Activated CD4-positive, alpha-beta T cell treated with anti-CD3 and anti-CD28 coated beads for 4 hours (primary cell): ENCODE measurements around the gene TM7SF3.

ENCODE experiments used
- DNase-seq, 2 donors: peaks; one replicate each; pipeline ENCODE4 v3.0.0-alpha.2; 2020

The TM7SF3 gene

DNA sequence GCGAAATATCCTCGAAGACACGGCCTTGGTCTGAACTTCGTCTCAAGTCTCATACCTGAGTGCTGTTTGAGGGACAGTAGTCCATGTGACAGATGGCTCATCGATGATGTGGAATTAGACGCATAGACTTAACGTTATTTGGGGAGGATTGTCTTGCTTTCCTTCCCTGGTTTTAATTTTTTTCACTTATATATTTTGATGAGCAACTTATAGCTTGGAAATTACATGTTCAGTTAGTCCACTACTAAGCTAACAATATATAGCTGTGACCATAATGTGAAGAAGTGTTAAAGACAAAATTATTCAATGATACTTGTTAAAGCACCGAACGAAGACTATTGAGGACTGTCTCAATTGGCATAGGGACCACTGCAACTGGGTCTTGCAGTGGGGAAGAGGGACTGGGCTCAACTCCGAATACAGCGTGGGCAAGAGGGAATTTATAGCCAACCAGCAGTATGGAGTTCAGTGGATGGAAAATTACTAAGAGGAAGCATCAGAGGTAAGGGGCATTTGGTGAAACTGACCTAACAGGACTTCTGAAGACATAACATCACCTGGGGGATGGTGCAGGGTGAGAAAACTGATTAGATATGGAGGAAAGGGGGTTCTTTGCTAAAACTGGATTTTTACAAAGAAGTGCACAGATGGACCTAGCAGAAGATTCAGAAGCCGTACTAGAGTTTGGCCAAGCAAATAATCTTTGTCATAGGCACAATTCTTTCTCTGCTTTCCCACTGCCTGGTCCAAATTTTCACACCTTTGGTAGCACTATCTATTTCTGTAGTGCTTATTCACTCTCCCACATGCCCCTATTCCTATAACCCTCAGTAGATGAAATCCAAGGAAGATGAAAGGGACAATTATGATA lies 910 bp upstream of the TM7SF3 start:
- no peak for DNase-seq

DNA sequence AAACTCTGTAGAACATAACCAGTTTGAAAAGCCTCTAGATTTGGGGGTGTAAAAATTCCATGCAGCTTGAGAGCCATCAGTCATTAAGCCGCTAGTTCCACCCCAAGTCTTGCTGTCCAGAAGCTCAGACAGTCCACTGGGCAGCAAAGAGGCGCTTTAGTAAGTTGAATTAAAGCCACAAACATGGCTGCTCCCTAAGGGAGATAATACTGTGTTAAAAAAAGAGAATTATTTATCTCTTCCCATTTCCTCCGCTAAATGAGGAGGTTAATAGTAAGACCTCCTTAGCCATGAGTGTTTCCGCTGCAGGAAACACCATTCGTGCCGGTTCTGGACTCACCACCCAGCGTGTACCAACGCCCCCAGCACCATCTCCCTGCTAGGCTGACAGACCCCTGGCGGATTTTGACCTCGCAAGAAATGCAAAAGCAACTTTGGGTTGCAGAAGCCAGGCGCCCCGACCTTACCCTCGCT lies 536 bp downstream of the TM7SF3 start:
- DNase-seq = no peak

DNA sequence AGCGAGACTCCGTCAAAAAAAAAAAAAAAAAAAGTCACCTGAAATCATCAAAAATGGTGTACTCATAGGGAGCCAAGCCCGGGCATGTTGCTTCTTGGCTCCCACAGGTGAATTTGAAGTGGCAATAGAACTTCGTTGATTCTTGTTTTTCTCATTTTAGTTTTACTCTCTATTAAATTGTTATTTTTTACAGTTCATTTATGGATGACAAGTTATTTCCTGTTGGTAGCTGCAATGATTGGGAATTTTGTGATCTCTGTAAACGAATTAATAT lies 1.3 kb downstream of the TM7SF3 start:
- no peak for DNase-seq

DNA sequence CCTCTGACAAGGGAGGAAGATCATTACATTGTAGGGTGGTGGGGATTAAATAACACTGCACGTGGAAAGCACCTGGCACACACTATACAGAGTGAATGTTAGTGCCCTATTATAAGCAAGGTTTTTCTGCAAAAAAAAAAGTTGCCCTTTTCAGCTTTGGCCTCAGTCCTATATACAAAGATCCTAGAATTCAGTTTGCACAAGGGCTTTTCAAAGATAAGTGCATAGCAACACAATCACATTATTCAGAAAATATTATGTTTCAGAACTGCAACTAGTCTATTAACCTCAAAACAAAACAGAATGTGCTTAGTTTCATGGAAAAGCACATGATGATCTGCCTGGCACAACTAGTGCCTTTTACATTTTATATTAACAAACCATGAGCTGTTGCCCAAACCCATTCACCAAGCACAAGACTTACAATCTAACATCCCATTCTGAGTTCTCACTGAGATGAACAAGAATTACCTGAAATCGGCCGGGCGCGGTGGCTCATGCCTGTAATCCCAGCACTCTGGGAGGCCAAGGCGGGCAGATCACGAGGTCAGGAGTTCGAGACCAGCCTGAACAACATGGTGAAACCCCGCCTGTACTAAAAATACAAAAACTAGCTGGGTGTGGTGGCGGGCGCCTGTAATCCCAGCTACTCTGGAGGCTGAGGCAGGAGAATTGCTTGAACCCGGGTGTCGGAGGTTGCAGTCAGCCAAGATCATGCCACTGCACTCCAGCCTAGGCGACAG lies 1.8 kb downstream of the TM7SF3 start:
- no peak for DNase-seq

- no peak for DNase-seq
These were observed 4.3 kb downstream of the TM7SF3 start for GRCh38 chr12:27009881-27010301.

GRCh38 chr12:27008081-27008480 lies 6.1 kb downstream of the TM7SF3 start:
- DNase-seq = no peak

DNA sequence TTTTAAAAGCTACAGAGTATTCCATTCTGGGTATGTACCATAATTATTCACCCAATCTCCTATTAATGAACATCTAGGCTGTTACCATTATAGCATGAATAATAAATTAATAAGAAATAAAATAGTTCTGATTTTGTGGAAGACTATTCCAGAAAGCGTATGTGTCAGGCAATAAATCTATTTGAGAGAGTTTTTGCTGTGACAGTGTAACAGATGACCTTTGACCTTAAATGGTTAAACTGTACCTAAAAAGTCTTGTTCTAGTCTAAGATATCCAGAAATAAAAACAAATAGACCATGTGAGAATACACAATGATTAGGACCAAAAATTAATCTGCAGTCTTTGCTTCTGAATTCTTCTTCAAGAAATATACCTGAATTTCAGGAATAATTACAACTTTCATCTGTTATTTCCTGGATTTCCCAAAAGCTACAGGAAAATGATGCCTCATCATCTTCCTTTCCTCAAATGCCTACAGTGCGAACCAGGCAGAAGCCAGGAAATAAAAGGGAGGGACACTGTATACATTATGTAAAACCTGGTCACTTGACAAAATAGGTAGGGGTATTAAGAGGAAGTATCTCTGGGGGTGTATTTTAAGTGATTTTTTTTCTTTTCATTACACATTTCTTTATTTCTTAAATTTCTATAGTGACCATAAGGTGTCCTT lies 7.3 kb downstream of the TM7SF3 start:
- DNase-seq = no peak

GRCh38 chr12:27005495-27005894 lies 8.7 kb downstream of the TM7SF3 start:
- no peak for DNase-seq

DNA sequence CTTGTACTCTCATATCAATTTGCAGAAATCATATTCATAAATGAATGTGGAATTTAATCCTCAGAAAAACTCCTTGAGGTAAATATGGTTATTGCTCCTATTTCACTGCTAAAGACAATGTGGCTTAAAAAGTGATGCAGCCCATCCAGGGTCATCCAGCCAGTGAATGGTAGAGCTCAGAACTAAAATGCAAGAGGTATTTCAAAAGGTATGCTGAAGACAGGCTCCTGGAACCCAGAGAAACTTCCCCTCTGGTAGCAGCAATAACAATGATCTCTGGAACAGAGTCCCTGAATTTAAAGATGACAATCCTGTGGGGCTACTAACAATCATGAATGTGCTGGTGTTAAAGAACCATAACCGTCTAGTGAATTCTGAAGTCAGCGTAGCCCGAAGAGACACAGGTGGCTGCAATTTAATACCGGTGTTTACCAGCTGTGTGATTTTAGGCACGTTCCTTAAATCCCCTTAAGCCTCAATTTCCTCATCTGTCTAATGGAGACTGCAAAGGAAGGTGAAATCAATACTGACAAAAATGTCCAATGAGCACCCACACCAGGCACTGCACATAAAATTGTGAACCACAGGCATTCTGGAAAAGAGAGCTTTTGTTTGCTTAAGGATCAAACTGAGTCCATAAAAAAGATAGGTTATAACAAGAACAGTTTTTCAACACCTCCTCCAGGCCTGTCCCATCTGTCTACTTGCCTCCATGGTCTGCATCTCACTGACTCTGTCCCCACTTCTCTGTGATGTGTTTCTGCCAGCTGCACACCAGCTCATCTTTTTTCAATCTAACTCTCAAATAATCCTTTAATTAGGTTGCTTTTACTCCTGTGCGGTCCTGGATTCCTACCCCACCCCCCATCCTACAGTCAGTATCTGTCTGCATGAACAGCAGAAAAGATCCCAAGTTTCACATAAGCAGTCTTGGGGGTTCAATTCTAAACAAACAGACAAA lies 10.5 kb downstream of the TM7SF3 start:
- no peak for DNase-seq

GRCh38 chr12:27002141-27002540 lies 12.0 kb downstream of the TM7SF3 start:
- no peak for DNase-seq

GRCh38 chr12:27001663-27002062 lies 12.5 kb downstream of the TM7SF3 start:
- no peak for DNase-seq

DNA sequence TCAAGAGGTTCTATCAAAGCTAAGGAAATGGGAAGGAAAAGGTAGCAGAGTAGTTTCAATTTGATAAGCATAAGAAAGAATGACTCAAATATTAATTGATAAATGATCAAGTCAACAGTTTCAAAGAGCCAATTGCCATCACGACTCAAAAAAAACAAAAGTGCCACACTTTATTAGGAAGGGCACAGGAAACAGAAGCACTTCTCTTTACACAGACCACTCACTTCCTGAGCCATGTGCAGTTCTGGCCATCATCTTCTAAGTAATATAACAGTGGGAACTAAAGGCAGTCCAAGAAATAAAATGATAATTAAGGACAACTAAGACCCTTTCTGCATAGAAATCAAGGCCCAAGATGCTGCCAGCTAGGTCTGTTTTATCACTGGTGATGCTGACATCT lies 13.2 kb downstream of the TM7SF3 start:
- DNase-seq = no peak

GRCh38 chr12:26997003-26997402 lies 17.2 kb downstream of the TM7SF3 start:
- no peak for DNase-seq

DNA sequence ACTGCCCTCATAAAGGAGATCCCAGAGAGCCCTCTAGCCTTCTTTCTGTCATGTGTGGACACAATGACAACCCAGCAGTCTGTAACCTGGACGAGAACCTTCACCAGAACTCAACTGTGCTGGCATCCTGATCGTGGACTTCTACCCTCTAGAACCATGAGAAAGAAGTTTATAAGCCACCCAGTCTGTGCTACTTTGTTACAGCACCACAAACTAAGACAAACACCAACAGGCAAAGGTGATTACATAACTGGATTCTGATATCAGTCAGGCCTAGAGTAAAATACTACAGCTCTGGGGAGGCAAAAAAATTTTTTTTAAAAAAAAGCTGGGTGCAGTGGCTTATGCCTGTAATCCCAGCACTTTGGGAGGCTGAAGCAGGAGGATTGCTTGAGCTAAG lies 18.5 kb downstream of the TM7SF3 start:
- DNase-seq = no peak

DNA sequence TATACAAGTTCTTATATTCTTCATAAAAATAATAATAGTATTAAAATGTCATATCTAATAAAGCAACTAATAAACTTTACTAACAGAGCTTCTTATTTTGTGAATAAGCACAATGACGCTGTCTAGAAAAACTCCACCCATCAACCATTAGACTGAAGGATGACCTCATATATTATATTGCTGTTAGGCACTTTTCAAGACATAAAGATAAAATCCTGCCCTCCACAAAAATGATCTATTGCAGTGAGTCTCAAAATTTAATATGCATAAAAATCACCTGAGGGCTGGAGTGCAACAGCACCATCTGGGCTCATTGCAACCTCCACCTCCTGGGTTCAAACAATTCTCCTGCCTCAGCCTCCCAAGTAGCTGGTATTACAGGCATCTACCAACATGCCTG lies 20.1 kb downstream of the TM7SF3 start:
- no peak for DNase-seq

- DNase-seq = no peak
These were observed 22.4 kb downstream of the TM7SF3 start for GRCh38 chr12:26991826-26992225.

DNA sequence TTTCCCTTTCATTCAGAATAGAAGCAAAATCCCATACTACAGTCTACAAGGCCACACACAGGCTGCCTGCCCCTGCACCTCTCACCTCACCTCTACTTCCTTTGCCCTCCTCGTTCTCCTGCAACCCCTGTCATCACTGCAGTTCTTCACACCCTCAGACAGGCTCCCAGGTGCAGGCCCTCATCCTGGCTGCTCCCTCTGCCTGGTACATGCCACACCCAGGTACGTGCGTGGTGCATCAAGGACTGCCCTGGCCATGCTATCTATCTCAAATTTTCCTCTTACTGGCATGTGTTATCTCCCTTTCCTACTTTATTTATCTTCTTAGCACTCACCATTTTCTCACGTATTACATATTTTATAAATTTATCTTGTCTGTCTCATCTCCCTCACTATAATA lies 24.3 kb downstream of the TM7SF3 start:
- no peak for DNase-seq

DNA sequence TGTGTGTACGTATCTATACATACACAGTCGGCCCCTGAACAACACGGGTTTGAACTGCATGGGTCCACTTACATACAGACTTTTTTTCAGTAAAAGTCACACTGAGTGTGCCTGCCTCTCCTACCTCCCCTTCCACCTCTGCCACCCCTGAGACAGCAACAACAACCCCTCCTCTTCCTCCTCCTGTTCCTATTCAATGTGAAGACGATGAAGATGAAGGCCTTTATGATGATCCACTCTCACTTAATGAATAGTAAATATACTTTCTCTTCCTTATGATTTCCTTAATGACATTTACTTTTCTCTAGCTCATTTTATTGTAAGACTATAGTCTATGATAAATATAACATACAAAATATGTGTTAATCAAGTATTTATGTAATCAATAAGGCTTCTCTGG lies 25.5 kb downstream of the TM7SF3 start:
- no peak for DNase-seq

- DNase-seq = no peak
These were observed 26.4 kb downstream of the TM7SF3 start for GRCh38 chr12:26987634-26988424.

DNA sequence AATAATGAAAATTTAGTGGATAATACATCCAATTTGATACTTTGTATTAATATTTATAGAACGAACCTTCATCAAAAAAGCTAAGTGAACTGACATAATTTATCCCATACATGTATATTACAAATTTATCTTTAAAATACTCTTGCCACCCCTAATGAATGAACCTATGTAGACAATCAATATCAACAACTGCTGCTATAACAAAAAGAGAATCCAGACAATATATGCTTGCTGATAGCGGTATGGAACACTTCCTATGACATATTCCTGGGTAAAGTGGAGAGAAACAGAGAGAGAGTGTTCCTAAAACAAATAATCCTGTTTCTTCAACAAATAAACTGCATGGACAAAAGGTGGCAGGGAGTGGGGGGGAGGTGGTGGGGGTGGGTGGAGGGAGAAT lies 31.3 kb downstream of the TM7SF3 start:
- DNase-seq = no peak

- DNase-seq = no peak
These were observed 34.5 kb downstream of the TM7SF3 start for GRCh38 chr12:26979733-26980132.

DNA sequence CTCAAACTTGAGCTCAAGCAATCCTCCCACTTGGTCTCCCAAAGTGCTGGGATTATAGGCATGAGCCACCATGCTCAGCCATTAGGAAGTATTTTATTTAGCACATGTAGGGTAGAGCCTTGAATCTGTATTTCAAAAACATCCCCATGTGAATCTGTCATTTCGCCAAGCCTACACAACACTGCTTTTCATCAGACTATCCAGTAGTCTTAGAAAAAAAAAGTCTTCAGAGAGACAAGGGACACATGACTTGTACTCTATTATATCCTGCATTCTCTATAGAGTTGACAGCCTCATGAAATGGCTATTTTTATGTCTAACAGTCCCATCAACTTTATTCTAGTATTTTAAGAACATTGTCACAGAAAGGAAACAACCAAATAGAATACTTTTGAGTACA lies 35.4 kb downstream of the TM7SF3 start:
- DNase-seq = no peak
